ENCODE measurements around the gene RBM5.

RBM5 gene

GRCh38 chr3:50139308-50139707 is 50.6 kb downstream of the RBM5 start:
- no peak for DNase-seq (ENCODE audit: low spot score)

GRCh38 chr3:50139718-50140423 is 51.2 kb downstream of the RBM5 start:
- DNase-seq (ENCODE audit: low spot score) = no peak

- DNase-seq (ENCODE audit: low spot score) = no peak
These were observed 52.3 kb downstream of the RBM5 start for GRCh38 chr3:50140990-50141389.

- no peak for DNase-seq (ENCODE audit: low spot score)
These were observed 57.7 kb downstream of the RBM5 start for GRCh38 chr3:50146316-50146901.

GRCh38 chr3:50147016-50147415 is 58.3 kb downstream of the RBM5 start:
- DNase-seq (ENCODE audit: low spot score) = no peak

- DNase-seq (ENCODE audit: low spot score) = no peak
These were observed 58.7 kb downstream of the RBM5 start for GRCh38 chr3:50147447-50147846.

GRCh38 chr3:50147861-50148260 is 59.1 kb downstream of the RBM5 start:
- no peak for DNase-seq (ENCODE audit: low spot score)

GRCh38 chr3:50150404-50150750 is 61.7 kb downstream of the RBM5 start:
- no peak for DNase-seq (ENCODE audit: low spot score)

GRCh38 chr3:50150863-50151686 is 62.4 kb downstream of the RBM5 start:
- DNase-seq (ENCODE audit: low spot score) = no peak

GRCh38 chr3:50151728-50152127 is 63.0 kb downstream of the RBM5 start:
- DNase-seq (ENCODE audit: low spot score) = no peak

GRCh38 chr3:50153782-50154475 is 65.2 kb downstream of the RBM5 start:
- no peak for DNase-seq (ENCODE audit: low spot score)

- DNase-seq (ENCODE audit: low spot score) = no peak
These were observed 65.7 kb downstream of the RBM5 start for GRCh38 chr3:50154476-50154839.

- peak; percentile 72 for DNase-seq (ENCODE audit: low spot score)
These were observed 66.2 kb downstream of the RBM5 start, which contains the start of gene SEMA3F for GRCh38 chr3:50154840-50155490. Gene SEMA3F (plus strand): TSS chr3:50155324. CDS start chr3:50159623, 4,299 bp downstream.

- no peak for DNase-seq (ENCODE audit: low spot score)
These were observed 66.8 kb downstream of the RBM5 start for GRCh38 chr3:50155491-50155878.

- no peak for DNase-seq (ENCODE audit: low spot score)
These were observed 67.2 kb downstream of the RBM5 start for GRCh38 chr3:50155891-50156290.

- DNase-seq (ENCODE audit: low spot score) = no peak
These were observed 68.1 kb downstream of the RBM5 start for GRCh38 chr3:50156549-50157493.

- DNase-seq (ENCODE audit: low spot score) = no peak
These were observed 69.3 kb downstream of the RBM5 start for GRCh38 chr3:50157827-50158529.

GRCh38 chr3:50158530-50159146 is 69.9 kb downstream of the RBM5 start:
- DNase-seq (ENCODE audit: low spot score) = no peak

- DNase-seq (ENCODE audit: low spot score) = no peak
These were observed 71.9 kb downstream of the RBM5 start for GRCh38 chr3:50160561-50160983.

GRCh38 chr3:50161320-50161719 is 72.6 kb downstream of the RBM5 start:
- no peak for DNase-seq (ENCODE audit: low spot score)

Data from LoVo (cell line).